Muscle of leg (tissue), 11 donors: ENCODE measurements around the gene GIMAP8. TPM values are rescaled to one million over a fixed set of nuclear protein-coding genes. Genes with fewer than 3 reads are reported as not detected.

Experiments used
- DNase-seq: peaks from one replicate; pipeline ENCODE4 v3.0.0; 2013
- H3K27ac ChIP-seq: one replicate; pipeline ENCODE4 v1.5.1; 2013; ENCODE audit warnings: mild to moderate bottlenecking, low read length, control low read depth
- H3K27me3 ChIP-seq: one replicate; pipeline ENCODE4 v1.6.1; 2013; ENCODE audit warnings: low read length; ENCODE audit not compliant: control insufficient read depth, insufficient read depth
- H3K36me3 ChIP-seq: one replicate; pipeline ENCODE4 v1.6.1; 2013; ENCODE audit warnings: low read length; ENCODE audit not compliant: control insufficient read depth, insufficient read depth
- H3K4me1 ChIP-seq: one replicate; pipeline ENCODE4 v1.6.1; 2013; ENCODE audit warnings: low read length; ENCODE audit not compliant: control insufficient read depth, insufficient read depth
- H3K4me3 ChIP-seq: one replicate; pipeline ENCODE4 v1.5.1; 2013; ENCODE audit warnings: low read length, control low read depth
- H3K9me3 ChIP-seq: replicated peaks from 2 replicates; pipeline ENCODE4 v1.6.1; 2013; ENCODE audit warnings: low read depth, low read length; ENCODE audit not compliant: control insufficient read depth
- WGBS: methylation state at CpG from one replicate; pipeline ENCODE4 v1.1.5; 2013; ENCODE audit warnings: missing lambda C conversion rate; ENCODE audit not compliant: insufficient coverage; 5-methylcytosine and 5-hydroxymethylcytosine counted together
- polyA plus RNA-seq, 8 donors: library from polyadenylated mRNA; unstranded; fragments of 120-200 nt; gene quantifications; one replicate each; pipeline versions ENCODE4 v1.2.1 to v1.2.3, GENCODE V29; 2013; ENCODE audit warnings: inconsistent platforms in 1 of 8, low replicate concordance in 1 of 8; ENCODE audit not compliant: insufficient read length in 8 of 8, insufficient read depth in 1 of 8
- total RNA-seq: library from RNA; stranded (reverse); fragments of 120-200 nt; gene quantifications from one replicate; pipeline ENCODE4 v1.2.4, GENCODE V29; 2013

Gene GIMAP8
- total and polyA plus RNA-seq, 9 donors: 4.9 to 7.9 (median 7.0) TPM

DNA sequence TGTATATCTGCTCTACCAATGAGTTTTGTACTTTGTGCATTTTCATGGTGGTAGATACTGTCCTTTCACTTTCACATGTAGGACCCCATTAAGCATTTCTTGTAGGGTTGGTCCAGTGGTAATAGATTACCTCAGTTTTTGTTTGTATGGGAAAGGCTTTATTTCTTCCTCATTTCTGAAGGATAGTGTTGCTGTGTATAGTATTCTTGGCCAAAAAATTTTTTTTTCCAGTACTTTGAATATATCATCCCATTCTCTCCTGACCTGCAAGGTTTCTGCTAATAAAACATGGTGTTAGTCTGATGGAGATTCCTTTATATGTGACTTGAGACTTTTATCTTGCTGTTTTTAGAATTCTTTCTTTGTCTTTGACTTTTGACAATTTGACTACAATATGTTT is 12.0 kb downstream of the GIMAP8 start:
- no peak overlapping the region for H3K4me3 ChIP-seq
- H3K9me3 ChIP-seq: peaks cover 9% of the 10 kb centered on the region
- H3K36me3 ChIP-seq: no peaks in the 10 kb centered on the region
- H3K27me3 ChIP-seq: peaks cover 2% of the 10 kb centered on the region
- no peaks in the 10 kb centered on the region for H3K4me1 ChIP-seq
- no peak overlapping the region for H3K27ac ChIP-seq
- DNase-seq: no peak

DNA sequence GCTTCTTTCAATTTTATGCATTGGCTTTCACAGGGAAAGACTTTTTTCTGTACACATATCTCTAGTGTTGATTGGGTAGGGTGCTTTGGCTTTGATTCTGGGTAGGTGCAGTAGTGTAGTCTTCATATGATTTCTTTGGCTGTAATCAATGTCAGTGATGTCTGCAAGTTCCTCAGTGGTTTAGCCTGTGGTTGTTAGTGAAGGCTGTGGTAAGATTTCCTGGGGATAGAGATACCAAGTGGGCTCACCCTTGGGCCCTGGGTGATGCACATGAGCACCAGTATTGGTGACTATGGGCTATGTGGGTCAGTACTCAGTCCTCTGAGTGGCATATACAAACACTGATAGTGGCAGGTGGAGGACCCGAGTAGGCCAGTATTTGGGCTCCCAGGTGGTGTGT is 13.0 kb downstream of the GIMAP8 start:
- Histone ChIP-seq H3K27me3 (peaks cover 4% of the 10 kb centered on the region), H3K36me3 (no peaks in the 10 kb centered on the region), H3K4me1 (no peaks in the 10 kb centered on the region), H3K4me3 (no peak overlapping the region), H3K27ac (no peak overlapping the region), H3K9me3 (peaks cover 9% of the 10 kb centered on the region)
- no peak for DNase-seq
- WGBS: 82% methylated on average over 1 of the region's 1 CpG

DNA sequence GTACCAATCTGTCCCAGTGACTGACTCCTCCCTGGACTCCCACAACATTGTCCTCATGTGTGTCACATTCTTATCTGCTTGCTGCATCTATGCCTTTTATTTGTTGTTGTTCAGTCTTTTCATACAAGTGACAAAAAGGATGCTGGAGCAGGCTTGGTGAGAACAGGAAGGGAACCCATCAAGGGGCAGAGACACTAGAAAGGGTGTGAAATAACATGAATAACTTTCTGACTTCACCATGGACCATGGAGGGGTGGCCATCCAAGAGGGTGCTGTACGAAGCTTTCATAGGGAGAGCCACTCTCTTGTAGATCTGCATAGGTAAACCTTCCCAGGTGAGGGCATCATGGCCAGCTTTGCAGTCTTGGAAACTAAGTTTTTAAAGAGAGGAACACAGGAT is 14.5 kb downstream of the GIMAP8 start:
- H3K36me3 ChIP-seq: no peaks in the 10 kb centered on the region
- WGBS: 100% methylated on average over 1 of the region's 1 CpG
- no peak overlapping the region for H3K4me3 ChIP-seq
- H3K4me1 ChIP-seq: no peaks in the 10 kb centered on the region
- H3K27me3 ChIP-seq: peaks cover 4% of the 10 kb centered on the region
- H3K27ac ChIP-seq: no peak overlapping the region
- no peak for DNase-seq
- H3K9me3 ChIP-seq: peaks cover 9% of the 10 kb centered on the region

DNA sequence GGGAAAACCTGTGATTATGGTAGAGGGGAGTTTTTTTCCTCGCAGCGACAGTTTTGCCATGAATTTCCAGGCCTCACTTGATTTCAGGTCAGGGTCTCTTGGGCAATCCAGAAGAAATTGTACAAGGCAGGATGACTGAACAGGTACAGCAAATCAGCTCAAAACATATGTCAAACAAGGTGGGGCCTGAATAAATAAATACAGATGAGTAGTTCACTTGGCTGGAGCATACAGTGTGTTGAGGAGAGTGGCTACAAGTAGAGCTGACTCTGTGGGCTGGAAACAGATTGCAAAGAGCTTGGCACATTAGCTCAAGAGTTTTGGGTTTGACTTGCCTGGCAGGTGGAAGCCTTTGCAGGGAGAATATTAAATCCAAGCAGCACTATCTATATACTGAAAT is 15.0 kb downstream of the GIMAP8 start:
- Histone ChIP-seq H3K4me3 (no peak overlapping the region), H3K27me3 (peaks cover 4% of the 10 kb centered on the region), H3K36me3 (no peaks in the 10 kb centered on the region), H3K9me3 (peaks cover 8% of the 10 kb centered on the region), H3K27ac (no peak overlapping the region), H3K4me1 (no peaks in the 10 kb centered on the region)
- no peak for DNase-seq
- WGBS: 90% methylated on average over 2 of the region's 2 CpGs

DNA sequence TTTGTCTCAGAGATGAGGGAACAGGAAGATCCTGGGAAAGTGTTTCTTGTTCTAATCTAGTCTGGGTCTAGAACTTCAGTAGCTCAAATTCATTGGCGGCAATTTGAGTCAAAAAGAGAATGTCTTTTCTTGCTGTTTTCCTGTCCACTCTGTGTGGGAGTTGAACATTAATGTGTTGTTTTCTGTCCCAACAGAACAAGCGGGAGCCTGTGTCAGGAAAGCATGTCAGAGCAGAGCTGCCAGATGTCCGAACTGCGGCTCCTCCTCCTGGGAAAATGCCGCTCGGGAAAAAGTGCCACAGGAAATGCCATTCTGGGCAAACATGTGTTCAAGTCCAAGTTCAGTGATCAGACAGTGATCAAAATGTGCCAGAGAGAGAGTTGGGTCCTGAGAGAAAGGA is 16.0 kb downstream of the GIMAP8 start:
- Histone ChIP-seq H3K4me1 (no peaks in the 10 kb centered on the region), H3K9me3 (peaks cover 7% of the 10 kb centered on the region), H3K36me3 (no peaks in the 10 kb centered on the region), H3K27me3 (peaks cover 4% of the 10 kb centered on the region), H3K27ac (no peak overlapping the region), H3K4me3 (no peak overlapping the region)
- DNase-seq: no peak
- 48% methylated on average over 6 of the region's 6 CpGs for WGBS

DNA sequence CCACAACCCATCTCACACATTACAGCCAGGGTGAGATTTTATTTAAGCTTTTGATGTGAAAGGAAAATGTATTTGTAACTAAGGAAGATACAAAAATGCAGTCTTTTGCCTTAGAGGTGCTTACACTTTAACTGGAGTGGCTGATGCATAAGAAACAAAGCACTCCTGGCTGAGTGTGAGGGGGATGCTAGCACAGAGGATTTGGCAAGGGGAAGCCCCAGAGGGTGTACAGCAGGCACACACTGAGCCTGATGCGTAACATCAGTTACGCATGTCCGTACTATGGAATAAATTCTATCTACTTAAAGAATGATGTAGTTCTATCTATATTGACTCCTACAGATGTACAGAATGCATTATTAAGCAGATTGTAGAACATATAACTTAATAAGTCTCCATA is 17.8 kb downstream of the GIMAP8 start:
- Histone ChIP-seq H3K27ac (no peak overlapping the region), H3K36me3 (no peaks in the 10 kb centered on the region), H3K4me1 (no peaks in the 10 kb centered on the region), H3K9me3 (peaks cover 5% of the 10 kb centered on the region), H3K27me3 (peaks cover 4% of the 10 kb centered on the region), H3K4me3 (no peak overlapping the region)
- WGBS: no CpG with 5 or more reads among the region's 3 CpGs
- DNase-seq: no peak

DNA sequence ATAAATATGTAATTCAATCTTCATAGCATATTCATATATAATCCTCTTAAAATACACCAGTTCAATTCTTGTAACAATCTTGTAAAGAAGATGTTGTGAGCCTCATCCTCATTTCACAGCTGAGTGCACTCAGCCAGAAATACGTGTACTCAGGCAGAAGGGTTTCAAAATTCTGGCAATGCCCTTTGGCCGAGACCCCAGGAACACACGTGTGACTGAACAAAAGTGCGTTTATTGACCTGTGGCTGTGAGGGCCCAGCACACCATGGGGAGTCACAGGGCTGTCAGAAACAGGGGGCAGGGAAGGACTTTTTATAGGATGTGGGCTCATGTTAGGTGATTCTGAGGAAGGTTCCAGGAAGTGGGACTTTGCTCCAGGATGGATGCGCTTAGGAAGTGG is 21.5 kb downstream of the GIMAP8 start:
- Histone ChIP-seq H3K27ac (no peak overlapping the region), H3K27me3 (peaks cover 2% of the 10 kb centered on the region), H3K36me3 (no peaks in the 10 kb centered on the region), H3K4me1 (no peaks in the 10 kb centered on the region), H3K4me3 (no peak overlapping the region), H3K9me3 (no peaks in the 10 kb centered on the region)
- 52% methylated on average over 5 of the region's 5 CpGs for WGBS
- no peak for DNase-seq

DNA sequence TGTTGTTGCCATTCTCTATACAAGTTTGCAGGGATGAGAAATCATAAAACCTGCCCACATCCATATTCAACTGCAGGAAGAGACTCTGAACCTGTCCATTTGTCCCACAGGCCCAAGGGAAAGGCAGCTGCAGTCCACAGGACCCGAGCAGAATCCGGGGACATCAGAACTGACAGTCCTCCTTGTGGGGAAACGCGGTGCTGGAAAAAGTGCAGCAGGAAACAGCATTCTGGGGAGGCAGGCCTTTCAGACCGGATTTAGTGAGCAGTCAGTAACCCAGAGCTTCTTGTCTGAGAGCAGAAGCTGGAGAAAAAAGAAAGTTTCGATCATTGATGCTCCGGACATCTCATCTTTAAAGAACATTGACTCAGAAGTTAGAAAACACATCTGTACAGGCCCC is 23.5 kb downstream of the GIMAP8 start:
- no peak overlapping the region for H3K27ac ChIP-seq
- no peaks in the 10 kb centered on the region for H3K27me3 ChIP-seq
- no peak overlapping the region for H3K4me3 ChIP-seq
- no peaks in the 10 kb centered on the region for H3K4me1 ChIP-seq
- WGBS: 73% methylated on average over 6 of the region's 7 CpGs
- H3K9me3 ChIP-seq: no peaks in the 10 kb centered on the region
- no peak for DNase-seq
- H3K36me3 ChIP-seq: no peaks in the 10 kb centered on the region

DNA sequence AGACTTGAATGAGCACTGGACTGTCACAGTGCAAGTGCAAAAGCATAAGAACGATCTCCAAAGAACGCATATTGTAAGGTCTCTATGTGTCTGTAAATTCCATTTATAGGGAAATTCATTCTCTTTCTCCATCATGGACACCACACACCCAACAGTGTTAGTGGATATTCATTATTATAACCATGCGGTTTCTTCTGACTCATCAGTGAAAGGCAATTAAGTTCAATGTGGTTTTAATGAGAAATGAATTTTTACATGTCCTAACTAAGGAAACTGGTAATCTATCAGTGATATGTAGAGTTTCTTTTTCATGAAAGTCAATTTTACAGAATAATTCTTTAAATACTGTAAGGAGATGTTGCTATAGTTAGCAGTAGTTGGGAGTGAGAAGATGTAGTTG is 25.9 kb downstream of the GIMAP8 start:
- DNase-seq: no peak
- Histone ChIP-seq H3K4me1 (no peaks in the 10 kb centered on the region), H3K4me3 (no peak overlapping the region), H3K27ac (no peak overlapping the region), H3K36me3 (no peaks in the 10 kb centered on the region), H3K9me3 (no peaks in the 10 kb centered on the region), H3K27me3 (no peaks in the 10 kb centered on the region)
- no CpG with 5 or more reads among the region's 3 CpGs for WGBS

DNA sequence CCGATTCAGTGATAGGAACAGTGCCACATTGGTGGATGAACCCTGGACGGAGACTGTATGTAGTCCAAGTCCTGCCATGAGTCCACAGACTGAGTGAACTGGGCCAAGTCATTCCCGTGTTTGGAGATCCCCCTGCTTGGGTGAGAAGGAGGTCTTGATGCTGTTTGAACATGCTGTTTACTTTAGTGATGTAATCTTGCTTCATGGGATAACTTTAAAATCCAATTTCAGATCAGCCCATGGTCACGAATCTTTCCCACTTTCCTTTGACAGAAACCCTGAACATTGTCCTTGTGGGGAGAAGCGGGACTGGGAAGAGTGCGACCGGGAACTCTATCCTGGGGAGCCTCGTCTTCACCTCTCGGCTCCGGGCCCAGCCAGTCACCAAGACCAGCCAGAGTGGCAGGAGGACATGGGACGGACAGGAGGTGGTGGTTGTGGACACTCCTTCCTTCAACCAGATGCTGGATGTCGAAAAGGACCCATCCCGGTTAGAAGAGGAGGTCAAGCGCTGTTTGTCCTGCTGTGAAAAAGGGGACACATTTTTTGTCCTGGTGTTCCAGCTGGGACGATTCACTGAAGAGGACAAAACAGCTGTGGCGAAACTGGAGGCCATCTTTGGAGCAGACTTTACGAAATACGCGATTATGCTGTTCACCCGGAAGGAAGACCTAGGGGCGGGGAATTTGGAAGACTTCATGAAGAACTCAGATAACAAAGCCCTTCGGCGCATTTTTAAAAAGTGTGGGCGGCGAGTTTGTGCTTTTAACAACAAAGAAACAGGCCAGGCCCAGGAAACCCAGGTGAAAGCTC is 26.6 kb downstream of the GIMAP8 start:
- Histone ChIP-seq H3K27ac (no peak overlapping the region), H3K27me3 (no peaks in the 10 kb centered on the region), H3K4me3 (no peak overlapping the region), H3K4me1 (no peaks in the 10 kb centered on the region), H3K36me3 (no peaks in the 10 kb centered on the region), H3K9me3 (no peaks in the 10 kb centered on the region)
- DNase-seq: no peak
- WGBS: 93% methylated on average over 20 of the region's 25 CpGs
